Activated CD8-positive, alpha-beta T cell treated with anti-CD3 and anti-CD28 coated beads for 36 hours (primary cell): ENCODE results near the gene TRIP13. TPM values are rescaled to one million over a fixed set of nuclear protein-coding genes. Genes with fewer than 3 reads are reported as not detected.
"Not testable (repeated sequence)": the region's sequence is repeated elsewhere in the genome, so short reads cannot be mapped to it uniquely, and the experiment has no call there.

Experiments
- ATAC-seq: fragments of 200-7000 bp; cut with Tn5 transposase; one replicate; pipeline ENCODE4 v1.10.0; 2021; ENCODE audit warnings: mild to moderate bottlenecking, moderate library complexity
- CTCF ChIA-PET: fragments of 350-600 bp; sonication (Branson Sonifier 250); formaldehyde crosslinking; loops from one replicate; lab custom pipeline; 2021; ENCODE audit warnings: antibody characterized with exemption; lab: Charles Lee
- POLR2A ChIA-PET: fragments of 350-600 bp; sonication (Branson Sonifier 250); formaldehyde crosslinking; loops from one replicate; lab custom pipeline; 2021; ENCODE audit warnings: antibody characterized with exemption; lab: Charles Lee
- DNase-seq: peaks from one replicate; pipeline ENCODE4 v3.0.0-alpha.2; 2020
- H3K27ac Mint-ChIP-seq: one replicate; pipeline ENCODE4 v1.8.0; 2021; ENCODE audit warnings: mild to moderate bottlenecking, mixed read lengths
- H3K27me3 Mint-ChIP-seq: one replicate; pipeline ENCODE4 v1.8.0; 2021; ENCODE audit warnings: mixed read lengths
- H3K36me3 Mint-ChIP-seq: one replicate; pipeline ENCODE4 v1.8.0; 2021; ENCODE audit warnings: low read depth, mixed read lengths
- H3K4me1 Mint-ChIP-seq: one replicate; pipeline ENCODE4 v1.8.0; 2021; ENCODE audit warnings: low read depth, mixed read lengths
- H3K4me3 Mint-ChIP-seq: one replicate; pipeline ENCODE4 v1.8.0; 2021; ENCODE audit warnings: mild to moderate bottlenecking, moderate library complexity, mixed read lengths
- H3K9me3 Mint-ChIP-seq: one replicate; pipeline ENCODE4 v1.8.0; 2021; ENCODE audit warnings: mixed read lengths
- intact Hi-C: fragments of 100-400 bp; cut with micrococcal nuclease; formaldehyde crosslinking; loops from one replicate; pipeline ENCODE4 v1.10.0; 2022
- total RNA-seq, 2 experiments: library from RNA; stranded (reverse); gene quantifications; one replicate each; pipeline ENCODE4 v1.2.3, GENCODE V29; 2021
- TF ChIP-seq, protein P1 (sequence below): fragments of 200-600 bp; IDR thresholded peaks from one replicate; pipeline ENCODE4 v1.8.0; 2022; ENCODE audit warnings: antibody characterized with exemption, mild to moderate bottlenecking

Gene TRIP13, protein sequence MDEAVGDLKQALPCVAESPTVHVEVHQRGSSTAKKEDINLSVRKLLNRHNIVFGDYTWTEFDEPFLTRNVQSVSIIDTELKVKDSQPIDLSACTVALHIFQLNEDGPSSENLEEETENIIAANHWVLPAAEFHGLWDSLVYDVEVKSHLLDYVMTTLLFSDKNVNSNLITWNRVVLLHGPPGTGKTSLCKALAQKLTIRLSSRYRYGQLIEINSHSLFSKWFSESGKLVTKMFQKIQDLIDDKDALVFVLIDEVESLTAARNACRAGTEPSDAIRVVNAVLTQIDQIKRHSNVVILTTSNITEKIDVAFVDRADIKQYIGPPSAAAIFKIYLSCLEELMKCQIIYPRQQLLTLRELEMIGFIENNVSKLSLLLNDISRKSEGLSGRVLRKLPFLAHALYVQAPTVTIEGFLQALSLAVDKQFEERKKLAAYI
- total RNA-seq = 10 to 100 TPM; 31.0 to 36.9 TPM

DNA sequence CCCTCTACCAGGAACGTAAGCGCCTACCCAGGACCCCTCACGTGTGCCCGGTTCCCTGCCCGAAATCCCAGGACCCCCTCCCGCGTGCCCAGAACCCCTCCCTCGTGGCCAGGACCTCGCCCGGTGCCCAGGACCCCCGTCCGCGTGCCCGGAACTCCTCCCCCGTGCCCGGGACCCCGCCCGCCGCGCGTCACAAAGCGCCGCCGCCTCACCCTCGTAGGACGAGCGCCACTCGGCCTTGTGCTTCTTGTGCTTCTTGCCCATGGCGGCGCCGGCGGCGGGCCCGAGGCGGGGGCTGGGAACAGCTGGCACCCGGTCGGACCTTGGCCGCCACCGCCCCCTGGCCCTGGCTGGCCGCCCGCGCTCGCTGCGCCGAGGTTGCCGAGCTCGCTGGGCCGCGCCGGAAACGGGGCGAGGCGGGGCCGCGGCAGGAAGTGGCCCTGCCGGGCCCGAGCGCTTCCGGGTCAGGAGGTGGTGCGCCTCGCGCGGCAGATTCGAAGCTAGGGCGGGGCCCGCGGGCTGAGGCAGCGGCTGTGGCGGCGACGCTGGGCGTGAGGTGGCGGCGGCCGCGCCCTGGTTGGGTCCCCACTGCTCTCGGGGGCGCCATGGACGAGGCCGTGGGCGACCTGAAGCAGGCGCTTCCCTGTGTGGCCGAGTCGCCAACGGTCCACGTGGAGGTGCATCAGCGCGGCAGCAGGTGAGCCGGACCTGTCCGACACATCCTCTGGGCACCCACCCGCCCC is at the start of gene TRIP13, which contains the start of gene BRD9:
Gene TRIP13 (plus strand): TSS at position 491 of the 743 bp plus-strand sequence. CDS start 115 bp downstream, at position 606.
Gene BRD9 (minus strand): TSS at position 408 of the 743 bp plus-strand sequence. CDS start 144 bp downstream, at position 264.
- Mint-ChIP-seq H3K36me3 (peaks cover 64% of the 10 kb centered on the region), H3K9me3 (no peaks in the 10 kb centered on the region), H3K27me3 (no peaks in the 10 kb centered on the region), H3K4me1 (peaks cover 32% of the 10 kb centered on the region), H3K27ac (peak within 1 kb of the TSS; percentile 88), H3K4me3 (peak within 1 kb of the TSS; percentile 87)
- ChIA-PET POLR2A (interaction anchor here (0.8 to 1.3 kb wide), 7 partner anchors 9 to 219 kb away, joined by 3 to 5 read pairs (median 4); no protein-coding TSS in a partner anchor), CTCF (interaction anchor here (0.6 to 4.3 kb wide), 3 partner anchors 11 to 280 kb away, joined by 3 to 25 read pairs (median 3); no protein-coding TSS in a partner anchor)
- peak; percentile 86 for DNase-seq
- intact Hi-C loops = no loop called here
- TF ChIP-seq, protein P1, sequence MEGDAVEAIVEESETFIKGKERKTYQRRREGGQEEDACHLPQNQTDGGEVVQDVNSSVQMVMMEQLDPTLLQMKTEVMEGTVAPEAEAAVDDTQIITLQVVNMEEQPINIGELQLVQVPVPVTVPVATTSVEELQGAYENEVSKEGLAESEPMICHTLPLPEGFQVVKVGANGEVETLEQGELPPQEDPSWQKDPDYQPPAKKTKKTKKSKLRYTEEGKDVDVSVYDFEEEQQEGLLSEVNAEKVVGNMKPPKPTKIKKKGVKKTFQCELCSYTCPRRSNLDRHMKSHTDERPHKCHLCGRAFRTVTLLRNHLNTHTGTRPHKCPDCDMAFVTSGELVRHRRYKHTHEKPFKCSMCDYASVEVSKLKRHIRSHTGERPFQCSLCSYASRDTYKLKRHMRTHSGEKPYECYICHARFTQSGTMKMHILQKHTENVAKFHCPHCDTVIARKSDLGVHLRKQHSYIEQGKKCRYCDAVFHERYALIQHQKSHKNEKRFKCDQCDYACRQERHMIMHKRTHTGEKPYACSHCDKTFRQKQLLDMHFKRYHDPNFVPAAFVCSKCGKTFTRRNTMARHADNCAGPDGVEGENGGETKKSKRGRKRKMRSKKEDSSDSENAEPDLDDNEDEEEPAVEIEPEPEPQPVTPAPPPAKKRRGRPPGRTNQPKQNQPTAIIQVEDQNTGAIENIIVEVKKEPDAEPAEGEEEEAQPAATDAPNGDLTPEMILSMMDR = no peak
- peak; percentile 96 for ATAC-seq

DNA sequence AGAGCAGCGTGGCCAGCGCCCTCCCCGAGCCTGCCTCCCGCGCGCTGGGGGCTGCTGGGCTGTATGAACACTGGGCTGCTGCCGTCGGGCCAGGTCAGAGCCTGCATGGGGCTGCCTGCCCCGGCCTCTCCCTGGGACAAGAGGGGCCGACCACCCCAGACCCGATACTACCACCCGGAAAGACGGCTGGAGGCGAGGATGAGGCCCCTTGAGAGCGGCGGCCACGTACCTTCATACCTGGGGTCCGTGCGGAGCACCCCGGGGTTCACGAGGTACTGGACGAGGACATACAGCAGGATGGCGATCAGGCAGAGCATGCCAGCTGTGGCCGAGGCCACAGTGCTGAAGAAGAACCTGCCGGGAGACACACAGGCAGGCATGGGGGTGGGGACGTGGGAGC is 49.3 kb upstream of the TRIP13 start:
- H3K9me3 Mint-ChIP-seq, DNase-seq, H3K4me3 Mint-ChIP-seq, H3K4me1 Mint-ChIP-seq, ATAC-seq, H3K27ac Mint-ChIP-seq, CTCF ChIA-PET, H3K36me3 Mint-ChIP-seq, H3K27me3 Mint-ChIP-seq, POLR2A ChIA-PET: not testable (repeated sequence)
- intact Hi-C loops = loop anchor here (5.0 kb wide), 1 partner anchor 86 kb away; no protein-coding TSS in a partner anchor

GRCh38 chr5:843926-844325 is 48.8 kb upstream of the TRIP13 start:
- H3K4me1 Mint-ChIP-seq, H3K4me3 Mint-ChIP-seq, ATAC-seq, DNase-seq, H3K27ac Mint-ChIP-seq, H3K36me3 Mint-ChIP-seq, H3K9me3 Mint-ChIP-seq, H3K27me3 Mint-ChIP-seq, CTCF ChIA-PET, POLR2A ChIA-PET: not testable (repeated sequence)
- intact Hi-C loops = loop anchor here (5.0 kb wide), 1 partner anchor 87 kb away; no protein-coding TSS in a partner anchor

- H3K36me3 Mint-ChIP-seq, H3K27ac Mint-ChIP-seq, CTCF ChIA-PET, ATAC-seq, H3K27me3 Mint-ChIP-seq, POLR2A ChIA-PET, DNase-seq, H3K9me3 Mint-ChIP-seq, H3K4me1 Mint-ChIP-seq, H3K4me3 Mint-ChIP-seq: not testable (repeated sequence)
- intact Hi-C loops = loop anchor here (5.0 kb wide), 1 partner anchor 87 kb away; no protein-coding TSS in a partner anchor
Observed at GRCh38 chr5:844426-844825, 48.3 kb upstream of the TRIP13 start.

DNA sequence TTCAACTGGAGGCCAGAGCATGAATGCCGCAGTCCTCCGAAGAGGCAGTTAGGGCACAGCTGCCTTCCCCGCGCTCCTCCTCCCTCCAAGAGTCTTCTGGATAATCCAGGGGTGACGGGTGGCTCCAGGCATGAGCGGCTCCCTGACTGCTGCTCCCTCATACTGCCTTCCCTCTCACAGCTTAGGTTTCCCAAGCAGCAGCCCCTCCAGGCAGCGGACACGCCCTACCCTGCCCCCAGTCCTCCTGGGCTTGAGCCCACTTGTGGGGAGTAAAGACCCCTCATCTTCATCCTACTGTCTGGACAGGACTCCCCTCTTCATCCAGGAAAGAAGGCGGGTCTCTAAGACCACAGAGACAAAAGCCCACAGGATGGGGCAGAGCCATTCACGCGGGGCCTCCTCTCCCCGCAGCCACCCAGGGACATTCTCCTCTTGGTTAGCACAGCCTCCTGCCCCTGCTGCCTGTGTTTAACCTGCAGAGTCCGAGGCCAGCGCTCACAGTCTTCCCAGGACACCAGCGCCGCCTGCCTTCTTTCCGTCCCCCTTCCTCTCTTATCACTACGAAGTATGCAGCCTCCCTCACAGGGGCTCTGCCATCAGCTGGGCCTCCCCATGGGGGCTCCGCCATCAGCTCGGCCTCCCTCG is 47.5 kb upstream of the TRIP13 start:
- H3K27me3 Mint-ChIP-seq, POLR2A ChIA-PET, intact Hi-C loops, ATAC-seq, H3K4me1 Mint-ChIP-seq, DNase-seq, H3K27ac Mint-ChIP-seq, H3K4me3 Mint-ChIP-seq, H3K9me3 Mint-ChIP-seq, H3K36me3 Mint-ChIP-seq, CTCF ChIA-PET: not testable (repeated sequence)

DNA sequence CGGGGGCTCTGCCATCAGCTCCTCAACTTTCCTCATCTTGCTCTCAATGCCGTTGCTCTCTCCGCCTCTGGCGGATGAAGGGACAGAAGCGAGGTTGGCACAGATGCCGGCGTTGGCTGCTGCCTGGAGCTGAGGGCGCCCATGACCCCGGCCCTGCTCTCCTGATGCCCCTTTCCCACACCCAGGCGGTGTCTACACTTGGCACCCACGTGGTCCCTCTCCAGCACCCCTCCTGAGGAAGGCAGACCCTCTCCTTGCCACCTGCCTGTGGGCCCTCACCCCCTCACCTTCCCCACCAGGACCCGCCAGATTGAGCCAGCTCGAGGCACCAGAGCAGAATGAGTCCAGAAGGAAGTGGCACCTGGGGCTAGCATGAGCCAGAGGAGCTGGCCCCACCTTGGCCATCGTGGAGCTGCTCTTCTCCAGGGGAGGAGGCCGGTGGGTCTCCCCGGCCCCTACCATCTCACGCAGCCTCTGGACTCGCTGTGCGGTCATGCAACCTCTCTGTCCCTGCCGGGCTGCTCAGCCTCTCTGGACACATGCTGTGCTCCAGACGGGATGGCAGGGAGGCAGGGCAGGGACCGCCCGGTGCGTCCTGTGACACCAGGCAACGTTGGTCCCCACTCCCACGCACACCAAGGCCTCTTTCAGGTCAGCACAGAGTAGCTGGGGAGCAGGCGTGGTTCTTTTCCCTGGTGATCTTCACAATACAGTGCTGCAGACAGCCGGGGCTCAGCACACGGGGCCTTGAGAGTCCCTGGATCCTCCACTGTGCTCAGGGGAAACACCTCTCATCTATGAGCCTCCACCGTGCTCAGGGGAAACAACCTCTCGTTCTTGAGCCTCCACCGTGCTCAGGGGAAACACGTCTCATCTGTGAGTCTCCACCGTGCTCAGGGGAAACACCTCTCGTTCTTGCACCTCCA is 46.7 kb upstream of the TRIP13 start:
- ATAC-seq, H3K27me3 Mint-ChIP-seq, CTCF ChIA-PET, H3K4me3 Mint-ChIP-seq, intact Hi-C loops, DNase-seq, H3K4me1 Mint-ChIP-seq, H3K9me3 Mint-ChIP-seq, POLR2A ChIA-PET, H3K36me3 Mint-ChIP-seq: not testable (repeated sequence)
- peak overlapping the region; percentile 65 for H3K27ac Mint-ChIP-seq

GRCh38 chr5:846602-847091 is 46.0 kb upstream of the TRIP13 start:
- H3K9me3 Mint-ChIP-seq, CTCF ChIA-PET, POLR2A ChIA-PET, intact Hi-C loops, H3K27me3 Mint-ChIP-seq, H3K36me3 Mint-ChIP-seq, H3K4me1 Mint-ChIP-seq, H3K4me3 Mint-ChIP-seq: not testable (repeated sequence)
- DNase-seq (peak; percentile 82), ATAC-seq (peak; percentile 72)
- peak overlapping the region; percentile 65 for H3K27ac Mint-ChIP-seq

DNA sequence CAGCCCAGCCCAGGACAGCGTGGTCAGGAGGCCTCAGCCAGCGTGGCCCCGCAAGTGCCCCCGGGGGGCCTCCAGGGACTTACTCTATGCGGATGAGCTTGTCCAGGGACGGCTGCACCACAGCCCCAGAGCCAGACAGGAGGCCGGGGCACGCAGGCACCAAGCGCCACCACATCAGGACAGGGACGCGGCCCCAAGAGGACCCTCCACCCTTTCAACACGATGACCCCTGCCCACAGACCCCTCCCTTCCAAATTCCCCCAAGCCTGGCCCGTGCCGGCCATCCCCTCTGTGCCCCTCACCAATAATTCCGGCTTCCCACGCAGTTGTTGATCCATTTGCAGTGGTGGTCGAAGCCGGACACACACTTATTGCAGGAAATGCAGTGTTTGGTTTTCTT is 45.5 kb upstream of the TRIP13 start:
- H3K27ac Mint-ChIP-seq, H3K27me3 Mint-ChIP-seq, H3K4me1 Mint-ChIP-seq, H3K4me3 Mint-ChIP-seq, DNase-seq, H3K9me3 Mint-ChIP-seq, POLR2A ChIA-PET, intact Hi-C loops, CTCF ChIA-PET, ATAC-seq, H3K36me3 Mint-ChIP-seq: not testable (repeated sequence)

DNA sequence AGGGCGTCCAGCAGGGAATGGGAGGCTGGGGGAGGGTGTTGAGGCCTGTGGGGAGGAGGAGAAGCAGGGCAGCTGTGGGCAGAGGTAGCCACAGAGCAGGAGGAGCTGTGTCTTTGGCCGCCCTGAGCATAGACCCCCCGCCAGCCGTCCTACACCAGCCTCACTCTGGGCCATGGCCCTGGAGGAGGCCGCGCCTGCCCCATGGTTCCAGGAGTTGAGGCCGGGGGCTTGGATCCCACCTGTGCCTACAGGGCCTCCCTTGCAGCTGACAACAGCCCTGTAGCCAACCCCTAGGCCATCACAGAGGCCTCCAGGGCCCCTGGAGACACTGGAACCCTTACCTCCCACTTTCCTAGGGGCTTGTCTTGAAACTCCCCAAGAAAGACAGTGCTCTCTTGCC is 44.9 kb upstream of the TRIP13 start:
- H3K27ac Mint-ChIP-seq, H3K4me3 Mint-ChIP-seq, H3K9me3 Mint-ChIP-seq, intact Hi-C loops, CTCF ChIA-PET, ATAC-seq, H3K4me1 Mint-ChIP-seq, POLR2A ChIA-PET, H3K36me3 Mint-ChIP-seq, DNase-seq, H3K27me3 Mint-ChIP-seq: not testable (repeated sequence)
